Panc1 (cell line): ENCODE results near the gene ALG14.

ENCODE experiments used
- CTCF ChIP-seq: fragments of 450-650 bp; IDR thresholded peaks from 2 replicates; pipeline ENCODE4 v1.5.1; 2017; ENCODE audit warnings: mild to moderate bottlenecking
- TF ChIP-seq, protein P1 (sequence below), 2 experiments: IDR thresholded peaks; 2 replicates each; pipeline ENCODE4 v1.6.1; 2011 to 2012; ENCODE audit warnings: low read depth in 2 of 2, control low read depth in 1 of 2, low read length in 1 of 2, mild to moderate bottlenecking in 1 of 2, moderate library complexity in 1 of 2; ENCODE audit not compliant: insufficient read depth in 1 of 2

DNA sequence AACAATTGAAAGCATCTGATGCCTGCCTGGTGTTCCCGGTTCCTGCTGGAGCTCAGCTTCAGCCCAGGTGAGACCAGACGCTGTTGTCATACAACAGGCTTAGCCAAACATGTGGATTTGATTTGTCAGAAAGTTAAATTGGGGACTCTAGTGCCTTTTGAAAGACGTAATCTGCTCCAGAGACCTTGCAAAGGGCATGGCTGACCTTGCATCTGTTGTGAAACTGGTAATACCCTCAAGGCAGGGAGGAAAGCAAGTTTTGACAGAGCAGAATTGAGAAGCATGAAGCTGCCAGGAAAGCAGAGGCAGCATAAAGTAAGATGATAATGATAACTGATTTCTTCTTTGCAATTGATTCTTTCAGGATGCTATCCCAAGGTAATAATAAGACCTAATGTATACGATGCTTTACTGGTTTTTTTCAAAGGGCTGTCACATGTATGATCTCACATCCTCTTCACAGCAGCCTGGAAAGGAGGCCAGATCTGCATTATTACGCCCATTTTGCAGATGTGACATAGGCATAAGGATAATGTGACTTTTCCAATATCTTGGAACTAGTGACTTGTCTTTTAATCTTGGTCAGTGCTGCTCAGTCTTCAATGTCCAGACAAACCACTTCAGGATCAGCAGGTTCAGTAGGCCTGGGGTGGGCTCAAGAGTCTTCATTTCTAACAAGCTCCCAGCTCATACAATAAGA is 121.1 kb downstream of the ALG14 start:
- no peak for TF ChIP-seq CTCF
- TF ChIP-seq, protein P1, sequence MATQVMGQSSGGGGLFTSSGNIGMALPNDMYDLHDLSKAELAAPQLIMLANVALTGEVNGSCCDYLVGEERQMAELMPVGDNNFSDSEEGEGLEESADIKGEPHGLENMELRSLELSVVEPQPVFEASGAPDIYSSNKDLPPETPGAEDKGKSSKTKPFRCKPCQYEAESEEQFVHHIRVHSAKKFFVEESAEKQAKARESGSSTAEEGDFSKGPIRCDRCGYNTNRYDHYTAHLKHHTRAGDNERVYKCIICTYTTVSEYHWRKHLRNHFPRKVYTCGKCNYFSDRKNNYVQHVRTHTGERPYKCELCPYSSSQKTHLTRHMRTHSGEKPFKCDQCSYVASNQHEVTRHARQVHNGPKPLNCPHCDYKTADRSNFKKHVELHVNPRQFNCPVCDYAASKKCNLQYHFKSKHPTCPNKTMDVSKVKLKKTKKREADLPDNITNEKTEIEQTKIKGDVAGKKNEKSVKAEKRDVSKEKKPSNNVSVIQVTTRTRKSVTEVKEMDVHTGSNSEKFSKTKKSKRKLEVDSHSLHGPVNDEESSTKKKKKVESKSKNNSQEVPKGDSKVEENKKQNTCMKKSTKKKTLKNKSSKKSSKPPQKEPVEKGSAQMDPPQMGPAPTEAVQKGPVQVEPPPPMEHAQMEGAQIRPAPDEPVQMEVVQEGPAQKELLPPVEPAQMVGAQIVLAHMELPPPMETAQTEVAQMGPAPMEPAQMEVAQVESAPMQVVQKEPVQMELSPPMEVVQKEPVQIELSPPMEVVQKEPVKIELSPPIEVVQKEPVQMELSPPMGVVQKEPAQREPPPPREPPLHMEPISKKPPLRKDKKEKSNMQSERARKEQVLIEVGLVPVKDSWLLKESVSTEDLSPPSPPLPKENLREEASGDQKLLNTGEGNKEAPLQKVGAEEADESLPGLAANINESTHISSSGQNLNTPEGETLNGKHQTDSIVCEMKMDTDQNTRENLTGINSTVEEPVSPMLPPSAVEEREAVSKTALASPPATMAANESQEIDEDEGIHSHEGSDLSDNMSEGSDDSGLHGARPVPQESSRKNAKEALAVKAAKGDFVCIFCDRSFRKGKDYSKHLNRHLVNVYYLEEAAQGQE (IDR thresholded peaks at IDR 0.05; ENCODE audit: insufficient read depth in 1 of 2, low read depth in 2 of 2, low read length in 1 of 2), result no peak
